HG03520 (cell line): Measurements from ENCODE around the gene CSTB.
A peak's percentile ranks its signal among the peaks of the same experiment; 100 is the strongest.

Experiments
- ATAC-seq: cut with Tn5 transposase; IDR thresholded peaks from one replicate; pipeline ENCODE4 v1.9.1; 2021; ENCODE audit warnings: mild to moderate bottlenecking, moderate library complexity; ENCODE audit not compliant: unreplicated experiment

The CSTB gene

GRCh38 chr21:43733529-43734071, 42.5 kb downstream of the CSTB start:
- ATAC-seq, result no peak

GRCh38 chr21:43733060-43733459, 43.0 kb downstream of the CSTB start:
- ATAC-seq, result no peak

GRCh38 chr21:43731891-43732711, 44.0 kb downstream of the CSTB start:
- no peak for ATAC-seq

- no peak for ATAC-seq
These were observed 44.6 kb downstream of the CSTB start for GRCh38 chr21:43731476-43731875.

GRCh38 chr21:43728467-43729390, 47.4 kb downstream of the CSTB start:
- peak; percentile 58 for ATAC-seq

GRCh38 chr21:43728154-43728466, 48.0 kb downstream of the CSTB start:
- no peak for ATAC-seq

- no peak for ATAC-seq
These were observed 48.5 kb downstream of the CSTB start for GRCh38 chr21:43727519-43728153.

- no peak for ATAC-seq
These were observed 49.2 kb downstream of the CSTB start for GRCh38 chr21:43726686-43727518.
